Right lobe of liver (tissue), 4 donors: ENCODE results near the gene CAB39L.

Experiments used
- POLR2A ChIP-seq: fragments of 450-650 bp; IDR thresholded peaks from one replicate; pipeline ENCODE4 v1.6.1; 2017; ENCODE audit warnings: antibody characterized with exemption, mild to moderate bottlenecking
- TF ChIP-seq, protein P1 (sequence below), 4 donors: fragments of 200-600 bp in 3 of 4; fragments of 450-650 bp in 1 of 4; IDR thresholded peaks; one replicate each; pipeline versions ENCODE4 v1.5.1 to v1.8.0; 2016 to 2022; ENCODE audit warnings: antibody characterized with exemption in 4 of 4, mild to moderate bottlenecking in 2 of 4
- donor health status: DM: no; HTN: no; CAD: no.
- donor health status: DM: no; HTN: no; CAD: no.
- donor health status: DM: no; HTN: yes; CAD: no.

DNA sequence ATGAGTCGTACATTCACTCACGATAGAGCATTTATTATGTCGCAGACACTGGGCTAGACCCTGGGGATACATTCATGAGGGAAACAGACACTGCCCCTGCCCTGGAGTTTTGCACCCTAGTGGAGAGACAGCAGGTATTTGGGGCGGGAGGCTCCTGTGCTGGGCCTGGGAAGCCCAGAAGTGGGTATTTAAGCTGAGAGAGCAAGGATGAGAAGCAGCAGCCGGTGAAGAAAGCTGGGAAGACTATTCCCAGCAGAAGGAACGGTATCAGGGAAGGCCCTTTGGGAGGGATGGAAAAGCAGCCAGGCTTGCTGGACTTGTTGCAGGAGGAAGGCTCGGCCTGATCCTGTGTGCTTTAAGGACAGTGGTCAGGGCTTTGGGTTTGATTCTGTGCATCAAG, 141.6 kb downstream of the CAB39L start:
- TF ChIP-seq, protein P1, sequence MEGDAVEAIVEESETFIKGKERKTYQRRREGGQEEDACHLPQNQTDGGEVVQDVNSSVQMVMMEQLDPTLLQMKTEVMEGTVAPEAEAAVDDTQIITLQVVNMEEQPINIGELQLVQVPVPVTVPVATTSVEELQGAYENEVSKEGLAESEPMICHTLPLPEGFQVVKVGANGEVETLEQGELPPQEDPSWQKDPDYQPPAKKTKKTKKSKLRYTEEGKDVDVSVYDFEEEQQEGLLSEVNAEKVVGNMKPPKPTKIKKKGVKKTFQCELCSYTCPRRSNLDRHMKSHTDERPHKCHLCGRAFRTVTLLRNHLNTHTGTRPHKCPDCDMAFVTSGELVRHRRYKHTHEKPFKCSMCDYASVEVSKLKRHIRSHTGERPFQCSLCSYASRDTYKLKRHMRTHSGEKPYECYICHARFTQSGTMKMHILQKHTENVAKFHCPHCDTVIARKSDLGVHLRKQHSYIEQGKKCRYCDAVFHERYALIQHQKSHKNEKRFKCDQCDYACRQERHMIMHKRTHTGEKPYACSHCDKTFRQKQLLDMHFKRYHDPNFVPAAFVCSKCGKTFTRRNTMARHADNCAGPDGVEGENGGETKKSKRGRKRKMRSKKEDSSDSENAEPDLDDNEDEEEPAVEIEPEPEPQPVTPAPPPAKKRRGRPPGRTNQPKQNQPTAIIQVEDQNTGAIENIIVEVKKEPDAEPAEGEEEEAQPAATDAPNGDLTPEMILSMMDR (IDR thresholded peaks at IDR 0.05): no peak
- TF ChIP-seq POLR2A: no peak
